Brain pericyte (primary cell): ENCODE results near the gene H6PD.

Experiments
- DNase-seq: peaks from one replicate; pipeline ENCODE4 v3.0.0-alpha.2; 2012; ENCODE audit warnings: low read depth, low spot score

Gene H6PD, protein sequence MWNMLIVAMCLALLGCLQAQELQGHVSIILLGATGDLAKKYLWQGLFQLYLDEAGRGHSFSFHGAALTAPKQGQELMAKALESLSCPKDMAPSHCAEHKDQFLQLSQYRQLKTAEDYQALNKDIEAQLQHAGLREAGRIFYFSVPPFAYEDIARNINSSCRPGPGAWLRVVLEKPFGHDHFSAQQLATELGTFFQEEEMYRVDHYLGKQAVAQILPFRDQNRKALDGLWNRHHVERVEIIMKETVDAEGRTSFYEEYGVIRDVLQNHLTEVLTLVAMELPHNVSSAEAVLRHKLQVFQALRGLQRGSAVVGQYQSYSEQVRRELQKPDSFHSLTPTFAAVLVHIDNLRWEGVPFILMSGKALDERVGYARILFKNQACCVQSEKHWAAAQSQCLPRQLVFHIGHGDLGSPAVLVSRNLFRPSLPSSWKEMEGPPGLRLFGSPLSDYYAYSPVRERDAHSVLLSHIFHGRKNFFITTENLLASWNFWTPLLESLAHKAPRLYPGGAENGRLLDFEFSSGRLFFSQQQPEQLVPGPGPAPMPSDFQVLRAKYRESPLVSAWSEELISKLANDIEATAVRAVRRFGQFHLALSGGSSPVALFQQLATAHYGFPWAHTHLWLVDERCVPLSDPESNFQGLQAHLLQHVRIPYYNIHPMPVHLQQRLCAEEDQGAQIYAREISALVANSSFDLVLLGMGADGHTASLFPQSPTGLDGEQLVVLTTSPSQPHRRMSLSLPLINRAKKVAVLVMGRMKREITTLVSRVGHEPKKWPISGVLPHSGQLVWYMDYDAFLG

DNA sequence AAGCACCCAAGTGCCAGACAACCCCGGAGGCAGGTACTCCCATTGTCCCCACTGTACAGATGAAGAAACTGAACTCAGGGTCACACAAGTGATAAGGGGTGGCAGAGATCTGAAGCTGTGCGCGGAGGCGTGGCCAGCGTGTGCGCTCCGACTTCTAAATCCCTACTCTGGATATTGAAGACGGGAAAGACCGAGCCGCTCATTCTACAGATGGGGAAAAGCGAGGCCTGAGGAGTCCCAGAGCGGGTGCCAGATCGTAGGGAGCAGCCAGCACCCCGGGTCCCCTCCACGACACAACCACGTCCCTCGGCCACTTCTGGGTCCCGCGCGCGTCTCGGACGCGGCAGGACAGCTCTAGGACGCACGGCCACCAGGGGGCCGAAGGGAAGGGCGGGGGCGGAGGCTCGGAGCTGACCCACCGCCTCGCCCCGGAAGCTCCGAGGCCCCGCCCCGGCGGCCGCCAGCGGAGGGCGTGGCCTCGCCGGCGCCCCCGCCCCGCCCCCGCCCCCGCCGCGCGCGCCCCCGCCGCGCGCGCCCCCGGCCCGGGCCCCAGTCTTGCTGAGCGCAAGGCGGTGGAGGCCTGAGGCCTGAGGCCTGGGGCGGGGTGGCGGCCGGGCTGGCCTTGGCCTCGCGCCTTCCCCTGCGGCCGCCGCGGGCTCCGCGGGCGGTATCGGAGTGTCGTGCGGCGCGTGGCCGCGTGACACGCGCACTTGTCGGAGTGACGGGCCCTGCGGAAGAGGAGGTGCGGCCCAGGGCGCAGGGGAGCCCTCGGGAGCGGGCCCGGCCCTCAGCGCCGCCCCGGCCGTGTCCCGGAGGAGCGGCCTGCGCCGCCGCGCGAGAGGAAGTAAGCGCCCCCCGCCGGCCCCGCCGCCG lies at the start of gene H6PD:
Gene H6PD, plus strand, starts transcription at position 552 of the 873 bp plus-strand sequence. CDS start 10,161 bp downstream, outside the sequence.
- DNase-seq = no peak

DNA sequence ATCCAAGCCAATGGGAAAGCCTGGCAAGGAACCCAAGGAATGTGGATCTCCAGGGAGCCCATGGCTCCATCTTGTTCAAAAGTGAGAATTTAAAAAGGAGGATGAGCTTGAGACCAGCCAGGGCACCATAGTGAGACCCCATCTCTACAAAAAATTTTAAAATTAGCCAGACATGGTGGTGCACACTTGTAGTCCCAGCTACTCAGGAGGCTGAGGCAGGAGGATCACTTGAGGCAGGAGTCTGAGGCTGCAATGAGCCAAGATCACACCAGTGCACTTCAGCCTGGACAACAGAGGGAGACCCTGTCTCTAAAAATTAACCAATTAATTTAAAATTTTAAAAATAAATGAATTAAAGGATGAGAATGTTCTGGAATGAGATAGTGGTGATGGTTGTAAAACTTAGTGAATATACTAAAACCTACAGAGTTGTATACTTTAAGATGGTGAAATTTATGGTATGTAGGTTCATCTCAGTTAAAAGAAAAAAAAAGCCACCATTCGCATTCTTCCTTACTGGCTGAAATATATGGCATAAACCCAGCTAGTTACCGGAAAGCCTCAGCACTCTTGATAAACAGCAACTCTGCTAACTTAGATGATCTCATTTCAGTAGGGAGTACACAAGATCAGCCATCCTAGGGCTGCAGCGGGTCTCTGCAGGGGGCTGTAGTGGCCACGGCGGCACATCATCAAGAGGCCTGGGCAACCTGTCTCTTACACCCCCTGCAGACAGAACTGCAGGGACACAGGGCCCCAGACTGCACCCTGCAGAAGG lies 48.3 kb upstream of the H6PD start:
- DNase-seq = no peak

DNA sequence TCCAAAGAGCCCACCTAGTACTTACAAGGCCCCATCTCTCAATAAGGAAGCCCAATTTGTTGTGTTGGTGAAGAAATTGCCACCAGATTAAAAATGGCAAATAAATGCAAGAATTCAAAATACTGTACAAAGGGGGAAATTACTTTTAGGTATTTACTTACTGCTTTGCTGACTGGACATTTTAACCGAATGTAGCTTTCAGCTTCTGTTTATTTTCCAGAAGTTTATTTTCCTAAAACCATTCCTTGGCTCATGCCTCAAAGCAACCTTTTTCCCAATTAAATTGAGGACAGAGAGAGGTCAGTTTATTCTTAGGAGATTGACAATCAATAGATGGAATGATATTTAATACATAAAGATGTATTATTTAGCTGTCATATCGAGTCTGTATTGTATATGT lies 47.6 kb upstream of the H6PD start:
- DNase-seq = no peak

DNA sequence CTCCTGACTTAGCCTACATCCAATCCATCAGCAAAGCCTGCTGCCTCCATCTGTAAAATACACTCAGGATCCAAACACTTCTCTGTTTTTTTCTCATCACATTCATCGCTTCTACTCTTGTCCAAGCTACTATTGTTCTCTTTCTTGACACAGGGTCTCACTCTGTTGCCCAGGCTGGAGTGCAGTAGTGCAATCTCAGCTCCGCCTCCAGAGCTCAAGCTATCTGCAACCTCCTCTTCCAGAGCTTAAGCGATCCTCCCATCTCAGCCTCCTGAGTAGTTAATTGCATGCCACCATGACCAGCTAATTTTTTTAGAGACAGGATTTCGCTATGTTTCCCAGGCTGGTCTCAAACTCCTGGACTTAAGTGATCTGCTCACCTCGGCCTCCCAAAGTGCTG lies 44.3 kb upstream of the H6PD start:
- DNase-seq = no peak

DNA sequence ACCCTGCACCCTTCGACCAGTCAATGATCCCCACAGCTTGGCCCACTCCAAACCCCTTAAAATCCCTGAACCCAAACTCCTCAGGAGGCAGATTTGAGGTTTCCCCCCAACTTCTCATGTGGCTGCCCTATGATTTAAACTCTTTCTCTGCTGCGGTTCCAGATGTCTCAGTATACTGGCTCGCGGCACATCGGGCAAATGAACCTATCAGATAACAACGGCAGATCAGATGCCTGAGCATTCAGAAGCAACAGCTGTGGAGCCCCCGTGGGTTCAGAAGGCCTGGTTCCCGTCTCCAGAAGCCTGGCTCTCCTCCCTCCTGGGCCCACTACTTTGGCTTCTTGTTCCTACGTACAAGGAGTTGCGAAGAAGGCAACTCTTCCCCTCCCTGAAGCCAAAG lies 43.3 kb upstream of the H6PD start:
- DNase-seq = no peak

DNA sequence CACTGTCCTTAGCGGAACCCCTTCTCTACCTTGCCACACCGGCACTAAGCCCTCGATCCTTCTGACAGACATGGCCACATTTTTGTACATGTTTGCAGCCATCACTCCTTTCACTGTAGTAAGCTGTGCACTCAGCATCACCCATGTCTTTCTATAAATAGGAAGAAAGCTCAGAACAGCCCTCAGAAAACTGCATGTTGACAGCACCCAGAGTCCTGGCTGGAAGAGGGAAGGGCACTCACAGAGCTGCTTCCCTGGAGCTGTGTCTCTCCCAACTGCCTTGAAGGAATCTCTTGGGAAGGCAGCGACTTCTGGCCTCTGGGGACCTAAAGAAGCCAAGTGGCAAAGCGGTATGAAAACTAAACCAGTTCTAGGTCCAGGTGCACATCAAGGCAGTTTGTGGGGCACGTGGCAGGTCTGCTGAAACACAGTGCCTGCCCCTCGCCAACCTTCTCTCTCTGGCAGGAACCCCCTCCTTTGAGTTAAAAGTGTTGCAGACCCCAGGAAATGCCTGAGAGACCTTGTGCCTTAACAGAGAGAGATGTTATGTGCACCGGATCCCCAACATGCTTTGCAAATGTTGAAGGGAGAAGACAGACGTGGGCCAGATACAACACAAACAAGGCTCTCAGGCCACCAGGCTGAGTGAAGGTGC lies 41.9 kb upstream of the H6PD start:
- DNase-seq = no peak

DNA sequence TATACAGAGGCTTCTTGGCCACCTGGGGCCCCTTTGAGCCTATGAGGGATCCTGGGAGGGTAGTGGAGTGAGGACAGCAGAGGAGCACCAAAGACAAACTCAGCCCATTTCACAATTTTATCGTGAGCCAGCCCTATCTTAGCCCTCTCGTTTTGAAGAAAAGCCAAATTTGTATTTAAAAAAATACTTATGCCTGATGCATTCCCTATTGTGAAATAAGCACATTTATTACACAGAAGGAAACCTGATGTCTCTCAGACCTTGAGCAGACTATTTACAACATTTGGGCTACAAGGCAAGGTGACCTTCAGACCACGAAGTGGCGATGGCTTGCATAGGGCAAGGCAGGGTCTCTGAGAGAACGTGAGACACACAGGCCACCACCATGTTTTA lies 41.3 kb upstream of the H6PD start:
- no peak for DNase-seq

DNA sequence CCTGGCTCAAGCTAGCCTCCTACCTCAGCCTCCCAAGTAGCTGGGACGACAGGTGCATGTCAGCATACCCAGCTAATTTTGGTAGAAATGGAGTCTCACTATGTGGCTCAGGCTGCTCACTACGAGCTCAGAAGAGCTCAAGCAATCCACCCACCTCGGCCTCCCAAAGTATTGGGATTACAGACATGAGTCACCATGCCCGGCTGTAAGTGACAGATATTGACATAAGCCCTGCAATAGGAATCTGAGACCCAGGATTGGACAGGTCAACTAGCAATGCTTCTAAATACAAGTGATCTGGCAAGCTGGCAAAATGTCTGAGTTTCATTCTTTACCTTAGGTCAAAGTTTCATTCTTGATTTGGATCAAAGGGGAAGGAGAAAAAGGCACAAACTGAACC lies 40.5 kb upstream of the H6PD start:
- DNase-seq = no peak

DNA sequence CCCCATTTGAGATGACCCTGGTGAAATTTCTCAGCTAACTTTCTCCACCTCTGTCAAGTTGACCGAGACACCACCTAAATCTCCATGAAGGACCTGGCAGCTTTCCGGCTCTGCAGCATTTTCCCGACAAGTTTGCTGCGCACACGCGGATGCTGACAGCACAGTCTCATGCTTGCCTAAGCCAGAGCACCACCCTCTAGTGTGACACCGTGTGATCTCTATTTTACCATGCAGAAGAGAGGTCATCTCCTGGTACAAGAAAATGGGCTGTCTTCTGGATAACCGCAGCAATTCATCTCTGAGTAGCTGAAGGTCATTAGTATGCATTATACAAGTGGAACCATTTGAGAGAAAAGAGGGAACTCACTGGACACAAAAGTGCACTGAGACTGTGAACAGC lies 38.9 kb upstream of the H6PD start:
- no peak for DNase-seq

DNA sequence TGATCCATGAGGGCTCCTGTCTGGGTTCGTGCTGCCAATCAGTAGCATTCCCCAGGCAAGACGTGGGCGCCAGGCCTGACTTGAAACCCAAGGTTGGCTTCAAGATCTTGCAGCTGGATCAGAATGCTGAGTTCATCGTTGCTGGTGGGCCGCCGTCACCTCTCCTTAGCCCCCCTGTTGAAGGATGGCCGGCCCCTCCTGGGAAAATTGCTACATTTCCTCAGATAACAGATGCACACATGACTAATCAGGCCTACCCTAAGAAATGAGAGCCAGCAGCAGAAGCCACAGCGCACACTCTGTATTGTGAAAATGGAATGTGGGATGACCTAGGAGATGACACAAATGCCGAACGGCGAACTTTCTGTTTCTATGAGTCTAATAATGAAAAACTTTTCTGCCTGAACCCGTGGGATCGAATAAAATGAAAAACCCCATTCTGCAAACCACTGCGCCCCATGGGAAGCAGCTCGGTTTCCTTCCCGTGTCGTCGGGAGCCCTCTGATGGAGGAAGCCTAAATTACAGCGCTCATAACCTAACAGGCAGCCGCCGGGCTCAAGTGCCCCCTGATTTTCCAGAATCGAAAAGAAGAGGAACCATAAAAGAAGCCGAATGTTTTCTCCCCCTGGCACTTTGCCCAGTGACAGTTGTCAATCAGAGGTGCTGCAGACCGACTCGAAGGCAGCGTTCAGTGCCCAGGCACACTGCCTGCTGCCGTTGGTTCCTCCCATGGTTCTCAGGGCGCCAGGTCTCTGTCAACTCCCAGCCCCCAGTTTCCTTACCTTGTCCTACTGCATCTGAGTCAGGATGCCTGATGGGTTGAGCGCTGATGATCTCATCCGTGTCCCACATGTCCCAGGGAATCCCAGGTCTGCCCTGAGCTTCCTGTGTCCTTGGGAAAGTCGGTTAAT lies 38.2 kb upstream of the H6PD start:
- no peak for DNase-seq

DNA sequence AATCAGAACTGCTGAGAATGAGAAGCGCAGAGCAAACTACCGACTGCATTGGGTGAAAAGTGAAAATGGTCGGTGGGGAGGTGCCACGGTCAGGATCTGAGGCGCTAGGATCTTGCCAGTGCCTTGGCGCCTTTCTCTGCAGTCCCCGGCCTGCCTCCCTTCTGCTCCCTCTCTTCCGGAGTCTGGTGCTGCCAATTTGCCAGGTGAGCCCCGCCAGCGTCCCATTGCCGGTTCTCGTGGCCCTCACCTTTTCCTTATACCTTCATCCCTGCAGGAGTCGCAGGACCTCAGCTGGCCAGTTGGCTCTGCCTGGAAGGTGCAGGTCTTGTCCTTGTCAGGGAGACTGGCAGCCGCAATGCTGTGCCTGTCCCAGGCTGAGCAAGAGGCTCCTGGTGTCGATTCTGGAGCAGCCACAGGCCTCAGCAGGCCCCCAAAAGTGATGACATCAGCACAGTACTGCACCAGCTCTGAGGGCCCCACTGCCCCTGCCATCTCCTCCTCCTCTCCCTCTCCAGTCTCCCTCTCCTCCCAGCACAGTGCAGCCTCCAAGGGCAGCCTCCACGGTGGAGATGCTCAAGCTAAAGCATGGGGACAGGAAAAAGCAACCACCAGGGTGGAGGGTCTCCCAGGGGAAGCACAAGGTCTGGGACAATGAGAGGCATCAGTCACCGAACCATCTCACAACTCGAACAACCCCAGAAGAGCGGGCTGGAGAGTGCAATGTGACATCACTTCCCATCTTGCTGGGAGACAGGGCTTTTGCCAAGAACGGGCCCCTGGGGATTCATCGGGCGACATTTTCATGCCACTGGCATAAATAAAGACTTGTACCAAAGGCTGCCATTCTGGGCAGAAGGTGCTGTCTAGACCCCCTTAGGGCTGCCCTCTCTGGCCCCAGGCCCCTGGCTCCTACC lies 37.1 kb upstream of the H6PD start:
- no peak for DNase-seq

DNA sequence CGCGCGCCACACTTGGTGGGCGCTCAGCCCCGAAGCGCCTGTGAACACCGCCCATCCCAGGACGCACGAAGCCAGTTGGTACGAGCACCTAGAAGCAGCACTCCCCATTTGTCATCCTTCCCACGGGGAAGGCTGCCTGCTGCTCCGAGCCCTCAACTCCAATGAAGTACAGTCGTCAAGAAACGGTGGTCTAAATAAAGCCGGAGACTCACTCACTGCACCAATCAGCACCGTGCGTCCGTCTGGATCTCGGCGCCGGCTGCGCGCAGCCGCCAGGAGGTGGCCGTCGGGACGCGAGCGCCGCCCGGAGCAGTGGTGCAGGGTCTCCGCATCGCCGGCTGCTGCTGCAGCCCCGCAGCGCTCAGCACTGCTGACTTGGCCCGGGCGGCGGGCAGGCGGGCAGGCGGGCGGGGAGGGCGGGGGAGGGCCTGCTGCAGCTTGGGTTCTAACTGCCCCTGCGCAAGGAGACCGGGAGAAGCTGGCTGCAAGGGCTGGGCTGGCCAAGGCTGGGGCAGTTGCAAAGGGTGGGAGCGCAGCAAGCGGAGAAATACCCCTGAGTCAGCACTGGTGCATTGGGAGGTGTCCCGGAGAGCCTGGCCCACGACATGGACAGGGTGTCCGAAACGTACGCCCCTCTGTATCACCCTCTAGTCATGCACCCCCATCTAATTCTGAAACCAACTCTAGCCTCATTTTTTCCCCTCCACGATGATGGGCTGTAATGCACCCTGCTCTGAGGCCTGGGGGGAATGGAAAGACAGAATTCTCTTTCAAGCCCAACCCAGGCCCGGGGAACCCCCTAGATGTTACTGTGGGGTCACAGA lies 35.8 kb upstream of the H6PD start:
- DNase-seq = no peak

DNA sequence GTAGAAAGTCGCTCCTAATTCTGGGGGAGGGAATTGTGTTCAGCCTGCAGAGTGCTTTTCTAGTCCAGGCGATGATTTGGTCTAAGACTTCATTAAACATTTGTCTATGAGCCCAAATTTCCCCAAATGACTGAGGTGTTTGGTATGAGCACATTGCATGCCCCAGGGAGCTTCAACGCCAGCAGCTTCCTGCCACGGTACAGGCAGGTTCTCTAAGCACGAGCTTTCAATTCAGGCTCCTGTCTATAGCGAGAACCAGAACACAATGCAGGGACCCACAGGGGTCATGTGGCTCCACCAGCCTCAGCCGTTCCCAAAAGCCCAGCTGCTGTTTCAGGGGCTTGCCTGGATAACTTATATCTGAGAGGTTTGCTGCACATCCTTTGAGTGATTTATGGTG lies 34.1 kb upstream of the H6PD start:
- no peak for DNase-seq

DNA sequence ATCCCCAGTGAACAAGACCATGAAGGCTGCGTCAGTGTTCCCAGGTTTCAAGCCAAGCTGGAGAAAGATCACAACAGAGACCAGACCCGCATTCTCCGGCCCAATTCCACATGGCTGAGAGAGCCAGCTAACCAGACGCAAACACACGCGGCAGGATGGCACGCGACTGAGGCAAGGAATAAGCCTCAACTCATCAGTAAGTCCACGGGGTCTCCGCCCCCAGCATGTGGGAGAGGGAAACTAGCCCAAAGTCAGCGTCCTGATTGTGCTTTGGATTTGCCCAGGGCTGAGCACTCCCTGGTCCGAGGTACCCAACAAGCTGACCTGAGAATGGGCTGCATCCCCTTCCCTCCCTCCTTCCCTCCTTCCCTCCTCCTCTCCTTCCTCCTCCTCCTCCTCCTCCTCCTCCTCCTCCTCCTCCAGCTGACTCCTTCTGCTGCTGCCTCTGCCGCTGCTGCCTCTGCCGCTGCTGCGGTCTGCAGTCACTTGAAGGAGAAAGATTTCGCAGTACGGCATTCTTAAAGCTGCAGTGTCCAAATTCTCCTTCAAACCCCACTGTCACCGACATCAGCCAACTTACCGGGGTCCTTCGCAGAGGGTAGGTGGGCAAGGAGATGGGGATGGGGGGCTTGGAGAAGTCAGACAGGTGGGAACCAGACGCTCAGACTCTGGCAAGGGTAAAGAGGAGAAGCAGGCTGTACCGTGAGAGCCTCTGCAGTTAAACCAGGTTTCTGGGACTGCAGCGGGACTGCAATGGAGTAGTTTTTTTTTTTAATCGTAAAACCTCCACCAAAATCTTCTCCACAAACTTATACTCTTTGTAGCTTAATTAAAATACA lies 33.0 kb upstream of the H6PD start:
- DNase-seq = no peak

DNA sequence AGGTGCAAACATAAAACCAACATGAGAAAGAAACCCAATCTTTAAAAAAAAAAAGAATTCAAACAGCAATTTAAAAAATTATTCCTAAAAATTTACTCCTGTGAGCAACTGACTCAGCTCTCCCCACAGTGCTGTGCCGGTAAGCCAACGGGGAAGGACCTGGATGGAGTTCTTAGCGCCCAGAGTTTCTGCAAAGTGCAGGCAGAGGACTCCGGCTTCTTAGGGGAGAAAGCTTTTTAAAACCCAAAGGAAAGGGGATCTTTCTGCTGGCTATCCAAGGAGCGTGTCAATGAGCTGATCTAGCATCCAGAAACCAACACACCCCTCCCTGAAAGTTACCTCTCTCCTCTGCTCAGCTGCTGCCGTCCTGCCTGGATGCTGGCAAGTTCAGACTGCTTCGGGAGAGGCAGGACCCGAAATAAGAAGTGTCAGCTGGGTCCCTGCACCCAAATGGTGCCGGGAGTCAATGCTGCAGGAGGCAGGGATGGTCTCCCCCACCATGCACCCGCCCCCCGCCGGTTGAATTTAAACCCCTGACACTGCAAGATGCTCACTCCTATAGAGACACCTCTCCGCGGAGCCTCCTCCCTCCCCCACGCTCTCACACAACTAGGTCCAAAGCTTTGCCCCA lies 32.2 kb upstream of the H6PD start:
- no peak for DNase-seq

DNA sequence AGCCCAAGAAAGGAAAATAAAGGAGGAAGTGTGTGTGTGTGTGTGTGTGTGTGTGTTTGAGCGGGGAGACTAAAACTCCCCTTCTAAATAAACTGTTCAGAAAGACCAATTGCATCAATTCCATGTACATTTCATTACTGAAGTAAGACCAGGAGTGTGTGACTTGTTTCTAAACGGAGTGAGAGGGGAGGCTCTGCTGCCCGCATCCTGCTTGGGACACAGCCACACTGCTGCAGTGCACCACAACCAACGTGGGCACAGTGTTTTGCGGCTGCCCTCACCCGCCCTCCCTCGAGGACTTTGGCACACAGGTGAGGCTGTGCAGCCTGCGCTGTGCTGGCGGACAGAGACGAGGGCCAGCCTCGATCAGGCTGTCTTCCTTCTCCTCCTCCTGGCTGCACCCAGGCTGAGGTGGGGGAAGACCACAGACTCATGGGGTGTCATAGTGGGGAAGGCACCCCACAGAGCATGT lies 31.0 kb upstream of the H6PD start:
- no peak for DNase-seq
